ENCODE data around the gene PRUNE1.

The PRUNE1 gene

GRCh38 chr1:151008244-151009205 is at the start of gene PRUNE1:
Gene PRUNE1 (plus strand): TSS chr1:151008449. CDS start chr1:151008633, 184 bp downstream.
- DNase-seq (ENCODE audit: low read depth) = peak; percentile 92

GRCh38 chr1:150960646-150961045 is 47.6 kb upstream of the PRUNE1 start:
- no peak for DNase-seq (ENCODE audit: low read depth)

- DNase-seq (ENCODE audit: low read depth) = no peak
These were observed 46.5 kb upstream of the PRUNE1 start for GRCh38 chr1:150961756-150962155.

GRCh38 chr1:150963321-150964163 is 44.7 kb upstream of the PRUNE1 start:
- no peak for DNase-seq (ENCODE audit: low read depth)

GRCh38 chr1:150964164-150964489 is 44.1 kb upstream of the PRUNE1 start:
- no peak for DNase-seq (ENCODE audit: low read depth)

GRCh38 chr1:150965605-150966004 is 42.6 kb upstream of the PRUNE1 start:
- no peak for DNase-seq (ENCODE audit: low read depth)

- no peak for DNase-seq (ENCODE audit: low read depth)
These were observed 42.2 kb upstream of the PRUNE1 start for GRCh38 chr1:150966011-150966410.

- DNase-seq (ENCODE audit: low read depth) = no peak
These were observed 40.3 kb upstream of the PRUNE1 start for GRCh38 chr1:150967936-150968335.

GRCh38 chr1:150968491-150968890 is 39.8 kb upstream of the PRUNE1 start:
- DNase-seq (ENCODE audit: low read depth) = no peak

- no peak for DNase-seq (ENCODE audit: low read depth)
These were observed 38.6 kb upstream of the PRUNE1 start for GRCh38 chr1:150969626-150970025.

GRCh38 chr1:150970808-150971582 is 37.3 kb upstream of the PRUNE1 start:
- DNase-seq (ENCODE audit: low read depth) = no peak

GRCh38 chr1:150971583-150972416 is 36.4 kb upstream of the PRUNE1 start:
- DNase-seq (ENCODE audit: low read depth) = no peak

- no peak for DNase-seq (ENCODE audit: low read depth)
These were observed 35.8 kb upstream of the PRUNE1 start for GRCh38 chr1:150972417-150972940.

GRCh38 chr1:150973258-150973835 is 34.9 kb upstream of the PRUNE1 start:
- DNase-seq (ENCODE audit: low read depth) = no peak

- peak; percentile 23 for DNase-seq (ENCODE audit: low read depth)
These were observed 34.2 kb upstream of the PRUNE1 start for GRCh38 chr1:150973836-150974579.

GRCh38 chr1:150974580-150975478 is 33.4 kb upstream of the PRUNE1 start, which contains the start of gene CERS2:
Gene CERS2 (minus strand): TSS chr1:150974835. CDS start chr1:150969090, 5,745 bp downstream.
- DNase-seq (ENCODE audit: low read depth) = peak; percentile 65

- no peak for DNase-seq (ENCODE audit: low read depth)
These were observed 31.8 kb upstream of the PRUNE1 start for GRCh38 chr1:150976401-150976821.

GRCh38 chr1:150976879-150977694 is 31.2 kb upstream of the PRUNE1 start:
- peak; percentile 58 for DNase-seq (ENCODE audit: low read depth)

Measured in stimulated activated CD4-positive, alpha-beta T cell treated with anti-CD3 and anti-CD28 coated beads, Interleukin-2, amount 100 ng/mL, for 4 hours (primary cell).